Neural crest cell (in vitro differentiated cells): ENCODE results near the gene NFIL3. TPM values are rescaled to one million over a fixed set of nuclear protein-coding genes. Genes with fewer than 3 reads are reported as not detected.
"Not testable (repeated sequence)": the region's sequence is repeated elsewhere in the genome, so short reads cannot be mapped to it uniquely, and the experiment has no call there.

ENCODE experiments used
- DNase-seq: peaks from one replicate; pipeline ENCODE4 v3.0.0; 2021; ENCODE audit warnings: low read depth, mixed read lengths, low spot score
- H3K27ac Mint-ChIP-seq: one replicate; pipeline ENCODE4 v1.8.0; 2021; ENCODE audit warnings: mild to moderate bottlenecking, mixed read lengths; ENCODE audit not compliant: unreplicated experiment
- H3K27me3 Mint-ChIP-seq: 2 replicates; pipeline ENCODE4 v1.8.0; 2021; ENCODE audit warnings: low read depth, mild to moderate bottlenecking, mixed read lengths
- H3K36me3 Mint-ChIP-seq: 2 replicates; pipeline ENCODE4 v1.8.0; 2021; ENCODE audit warnings: low read depth, mild to moderate bottlenecking, mixed read lengths
- H3K4me1 Mint-ChIP-seq: 2 replicates; pipeline ENCODE4 v1.8.0; 2021; ENCODE audit warnings: mixed read lengths
- H3K4me3 Mint-ChIP-seq: one replicate; pipeline ENCODE4 v1.8.0; 2021; ENCODE audit warnings: mild to moderate bottlenecking, mixed read lengths
- H3K9me3 Mint-ChIP-seq: 2 replicates; pipeline ENCODE4 v1.8.0; 2021; ENCODE audit warnings: mixed read lengths
- total RNA-seq: library from RNA; stranded (reverse); gene quantifications from 2 replicates; pipeline ENCODE4 v1.2.1, GENCODE V29; 2021
- TF ChIP-seq, protein P1 (sequence below): fragments of 200-600 bp; sonication (generic); conservative IDR thresholded peaks from 2 replicates; pipeline ENCODE4 v1.5.0; 2021; ENCODE audit warnings: antibody characterized with exemption, mild to moderate bottlenecking

NFIL3 gene
- total RNA-seq, 1 donor from 2014 or later = 16.8 TPM

DNA sequence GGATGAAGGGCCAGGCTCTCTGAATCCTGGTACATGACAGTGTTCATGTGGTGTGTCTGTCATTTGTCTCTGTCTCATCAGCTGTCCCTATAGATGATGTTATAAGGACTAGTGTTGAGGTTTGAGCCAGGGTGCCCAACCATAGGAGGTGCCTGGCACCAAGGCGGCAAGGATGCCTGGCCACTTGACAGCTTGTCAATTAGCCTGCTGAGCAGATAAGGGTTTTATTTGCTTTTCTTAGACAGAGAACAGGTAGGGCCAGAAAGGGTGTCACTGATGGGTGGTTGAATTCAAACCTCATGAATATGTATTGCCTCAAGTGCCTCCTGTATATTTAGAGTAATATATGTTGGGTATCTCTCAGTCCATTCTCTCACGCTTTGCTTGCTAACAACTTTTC lies 31.8 kb downstream of the NFIL3 start:
- Mint-ChIP-seq H3K27ac (no peak overlapping the region), H3K9me3 (no peaks in the 10 kb centered on the region), H3K4me3 (no peak overlapping the region), H3K27me3 (no peaks in the 10 kb centered on the region), H3K4me1 (no peaks in the 10 kb centered on the region), H3K36me3 (no peaks in the 10 kb centered on the region)
- no peak for DNase-seq
- TF ChIP-seq, protein P1, sequence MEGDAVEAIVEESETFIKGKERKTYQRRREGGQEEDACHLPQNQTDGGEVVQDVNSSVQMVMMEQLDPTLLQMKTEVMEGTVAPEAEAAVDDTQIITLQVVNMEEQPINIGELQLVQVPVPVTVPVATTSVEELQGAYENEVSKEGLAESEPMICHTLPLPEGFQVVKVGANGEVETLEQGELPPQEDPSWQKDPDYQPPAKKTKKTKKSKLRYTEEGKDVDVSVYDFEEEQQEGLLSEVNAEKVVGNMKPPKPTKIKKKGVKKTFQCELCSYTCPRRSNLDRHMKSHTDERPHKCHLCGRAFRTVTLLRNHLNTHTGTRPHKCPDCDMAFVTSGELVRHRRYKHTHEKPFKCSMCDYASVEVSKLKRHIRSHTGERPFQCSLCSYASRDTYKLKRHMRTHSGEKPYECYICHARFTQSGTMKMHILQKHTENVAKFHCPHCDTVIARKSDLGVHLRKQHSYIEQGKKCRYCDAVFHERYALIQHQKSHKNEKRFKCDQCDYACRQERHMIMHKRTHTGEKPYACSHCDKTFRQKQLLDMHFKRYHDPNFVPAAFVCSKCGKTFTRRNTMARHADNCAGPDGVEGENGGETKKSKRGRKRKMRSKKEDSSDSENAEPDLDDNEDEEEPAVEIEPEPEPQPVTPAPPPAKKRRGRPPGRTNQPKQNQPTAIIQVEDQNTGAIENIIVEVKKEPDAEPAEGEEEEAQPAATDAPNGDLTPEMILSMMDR = no peak

DNA sequence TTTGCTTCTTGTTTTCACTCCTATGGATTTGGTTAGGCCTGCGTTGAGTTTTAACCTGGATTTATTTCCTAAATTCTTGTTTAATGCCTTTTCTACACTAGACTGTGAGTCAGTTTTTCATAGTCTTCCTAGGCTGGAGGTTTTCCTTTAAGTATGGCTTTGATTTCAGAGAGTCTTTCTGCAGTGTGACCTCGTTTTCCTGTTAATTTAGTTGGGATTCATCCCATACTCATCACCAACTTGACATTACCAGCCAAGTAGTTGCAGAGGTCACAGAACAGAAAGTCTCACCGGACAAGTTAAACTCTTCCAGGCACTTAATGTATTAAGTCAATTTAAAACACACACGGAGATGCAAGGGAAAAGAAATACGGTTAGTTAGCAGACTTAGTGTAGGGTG lies 32.2 kb downstream of the NFIL3 start:
- Mint-ChIP-seq H3K27ac (no peak overlapping the region), H3K4me3 (no peak overlapping the region), H3K4me1 (no peaks in the 10 kb centered on the region), H3K36me3 (no peaks in the 10 kb centered on the region), H3K9me3 (no peaks in the 10 kb centered on the region), H3K27me3 (no peaks in the 10 kb centered on the region)
- no peak for DNase-seq
- TF ChIP-seq, protein P1 = no peak

DNA sequence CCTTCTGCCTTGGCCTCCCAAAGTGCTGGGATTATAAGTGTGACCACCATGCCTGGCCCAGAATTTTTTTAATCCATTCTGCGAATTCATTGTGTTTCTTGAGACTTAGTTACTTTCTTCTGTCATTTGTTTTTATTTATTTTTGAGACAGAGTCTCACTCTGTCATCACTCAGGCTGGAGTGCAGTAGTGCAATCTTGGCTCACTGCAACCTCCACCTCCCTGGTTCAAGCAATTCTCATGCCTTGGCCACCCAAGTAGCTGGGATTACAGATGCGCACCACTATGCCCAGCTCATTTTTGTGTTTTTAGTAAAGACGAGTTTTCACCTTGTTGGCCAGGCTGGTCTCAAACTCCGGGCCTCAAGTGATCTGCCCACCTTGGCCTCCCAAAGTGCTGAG lies 33.9 kb downstream of the NFIL3 start:
- not testable (repeated sequence) for H3K9me3 Mint-ChIP-seq, H3K4me1 Mint-ChIP-seq, H3K27ac Mint-ChIP-seq, H3K36me3 Mint-ChIP-seq, H3K4me3 Mint-ChIP-seq, H3K27me3 Mint-ChIP-seq, DNase-seq

DNA sequence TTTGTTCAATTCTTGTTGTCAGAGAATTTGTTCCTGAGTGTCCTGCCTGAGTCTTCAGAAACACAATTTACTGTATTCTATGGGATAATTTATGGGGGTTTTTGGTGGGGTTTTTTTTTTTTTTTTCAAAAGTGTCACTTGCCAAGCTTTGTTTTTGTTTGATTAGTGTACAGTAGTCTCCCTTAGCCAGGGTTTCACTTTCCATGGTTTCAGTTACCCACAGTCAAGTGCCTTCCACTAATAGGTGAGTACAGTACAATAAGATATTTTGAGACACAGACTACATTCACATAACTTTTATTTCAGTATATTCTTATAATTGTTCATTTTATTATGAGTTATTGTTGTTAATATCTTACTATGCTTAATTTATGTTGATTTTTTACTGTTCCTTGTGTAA lies 36.9 kb downstream of the NFIL3 start:
- Mint-ChIP-seq H3K4me3 (no peak overlapping the region), H3K36me3 (no peaks in the 10 kb centered on the region), H3K27ac (no peak overlapping the region), H3K9me3 (no peaks in the 10 kb centered on the region), H3K4me1 (no peaks in the 10 kb centered on the region), H3K27me3 (peaks cover 3% of the 10 kb centered on the region)
- DNase-seq = no peak
- TF ChIP-seq, protein P1 = no peak

DNA sequence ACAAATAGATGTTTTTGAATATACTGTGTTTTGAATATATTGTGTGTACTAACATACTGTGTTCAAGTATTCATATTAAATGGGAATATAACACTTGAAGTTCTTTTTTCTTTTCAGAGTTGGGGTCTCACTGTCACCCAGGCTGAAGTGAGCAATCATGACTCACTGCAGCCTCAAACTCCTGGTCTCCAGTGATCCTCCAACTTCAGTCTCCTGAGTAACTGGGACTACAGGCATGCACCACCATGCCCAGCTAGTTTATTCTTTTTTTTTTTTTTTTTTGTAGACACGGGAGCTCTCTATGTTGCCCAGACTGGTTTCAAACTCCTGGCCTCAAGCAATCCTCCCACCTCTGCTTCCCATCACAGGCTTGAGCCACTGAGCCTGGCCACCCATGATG lies 38.7 kb downstream of the NFIL3 start:
- H3K9me3 Mint-ChIP-seq = no peaks in the 10 kb centered on the region
- H3K4me1 Mint-ChIP-seq = no peaks in the 10 kb centered on the region
- H3K27me3 Mint-ChIP-seq = peaks cover 10% of the 10 kb centered on the region
- H3K4me3 Mint-ChIP-seq = no peak overlapping the region
- TF ChIP-seq, protein P1 = no peak
- no peak for DNase-seq
- H3K27ac Mint-ChIP-seq = peak overlapping the region; percentile 12
- H3K36me3 Mint-ChIP-seq = no peaks in the 10 kb centered on the region

DNA sequence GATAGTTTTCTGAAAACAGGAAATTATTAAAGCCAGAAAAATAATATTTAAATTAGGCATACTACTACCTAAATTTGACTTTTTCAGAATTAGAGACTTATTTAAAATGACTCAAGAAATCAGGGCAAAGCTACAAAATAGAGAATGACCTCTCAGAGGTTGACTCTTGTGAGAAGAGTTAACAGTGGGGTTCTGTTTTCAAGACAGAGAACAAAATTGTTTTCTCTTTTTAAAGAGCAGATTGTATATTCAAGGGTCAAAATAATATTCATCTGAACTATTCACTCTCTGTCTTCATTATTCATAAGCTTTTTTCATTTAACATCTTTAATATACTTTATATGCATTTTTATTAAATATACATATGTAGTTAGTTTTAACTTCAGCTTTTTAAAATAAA lies 40.1 kb downstream of the NFIL3 start:
- Mint-ChIP-seq H3K27me3 (peaks cover 16% of the 10 kb centered on the region), H3K27ac (no peak overlapping the region), H3K4me1 (no peaks in the 10 kb centered on the region), H3K36me3 (no peaks in the 10 kb centered on the region), H3K4me3 (no peak overlapping the region), H3K9me3 (no peaks in the 10 kb centered on the region)
- TF ChIP-seq, protein P1 = no peak
- DNase-seq = no peak
